ENCODE data around the gene TRPC4AP. TPM values are rescaled to one million over a fixed set of nuclear protein-coding genes. Genes with fewer than 3 reads are reported as not detected.

TRPC4AP gene
- total RNA-seq, 1 donor from 2014 or later: 33.8 TPM

- ATAC-seq (ENCODE audit: poor library complexity): no peak
- DNase-seq: no peak
- intact Hi-C loops (cut with DNase I): no loop called here
These were observed 70.8 kb downstream of the TRPC4AP start for GRCh38 chr20:35021831-35022230.

GRCh38 chr20:35021063-35021462 lies 71.5 kb downstream of the TRPC4AP start:
- DNase-seq (no peak), ATAC-seq (ENCODE audit: poor library complexity) (no peak)
- intact Hi-C loops (cut with DNase I): no loop called here

- ATAC-seq (ENCODE audit: poor library complexity): no peak
- DNase-seq: peak; percentile 28
- intact Hi-C loops (cut with DNase I): no loop called here
These were observed 72.3 kb downstream of the TRPC4AP start for GRCh38 chr20:35020108-35020928.

- ATAC-seq (ENCODE audit: poor library complexity): no peak
- DNase-seq: no peak
- intact Hi-C loops (cut with DNase I): no loop called here
These were observed 73.8 kb downstream of the TRPC4AP start for GRCh38 chr20:35018590-35019371.

- no peak for ATAC-seq (ENCODE audit: poor library complexity)
- intact Hi-C loops (cut with DNase I): no loop called here
- DNase-seq: no peak
These were observed 75.3 kb downstream of the TRPC4AP start for GRCh38 chr20:35017099-35017835.

- no peak for ATAC-seq (ENCODE audit: poor library complexity)
- no peak for DNase-seq
- intact Hi-C loops (cut with DNase I): no loop called here
These were observed 76.8 kb downstream of the TRPC4AP start for GRCh38 chr20:35015863-35016193.

GRCh38 chr20:35014537-35014936 lies 78.1 kb downstream of the TRPC4AP start:
- ATAC-seq (ENCODE audit: poor library complexity) (no peak), DNase-seq (peak; percentile 29)
- intact Hi-C loops (cut with DNase I): no loop called here

GRCh38 chr20:35013421-35014411 lies 78.9 kb downstream of the TRPC4AP start:
- intact Hi-C loops (cut with DNase I): no loop called here
- peak; percentile 30 for DNase-seq
- no peak for ATAC-seq (ENCODE audit: poor library complexity)

GRCh38 chr20:35012227-35013069 lies 80.2 kb downstream of the TRPC4AP start:
- peak; percentile 32 for ATAC-seq (ENCODE audit: poor library complexity)
- peak; percentile 54 for DNase-seq
- intact Hi-C loops (cut with DNase I): no loop called here

- intact Hi-C loops (cut with DNase I): no loop called here
- no peak for ATAC-seq (ENCODE audit: poor library complexity)
These were observed 80.9 kb downstream of the TRPC4AP start for GRCh38 chr20:35011589-35012226.

GRCh38 chr20:35010405-35011192 lies 82.0 kb downstream of the TRPC4AP start:
- intact Hi-C loops (cut with DNase I): no loop called here
- DNase-seq (peak; percentile 22), ATAC-seq (ENCODE audit: poor library complexity) (no peak)

More at GRCh38 chr20:35011589-35012226, 80.9 kb downstream of the TRPC4AP start:
- DNase-seq: no peak

- intact Hi-C loops (cut with DNase I): loop anchor here (5.0 kb wide), 1 partner anchor 137 kb away; the partner anchor contains the start of gene GGT7
- DNase-seq (peak; percentile 33), ATAC-seq (ENCODE audit: poor library complexity) (no peak)
These were observed 82.8 kb downstream of the TRPC4AP start for GRCh38 chr20:35009665-35010328.

GRCh38 chr20:35008411-35009342 lies 83.9 kb downstream of the TRPC4AP start:
- ATAC-seq (ENCODE audit: poor library complexity) (peak; percentile 45), DNase-seq (peak; percentile 74)
- intact Hi-C loops (cut with DNase I): loop anchor here (5.0 kb wide), 1 partner anchor 136 kb away; the partner anchor contains the start of gene GGT7

GRCh38 chr20:35007891-35008290 lies 84.7 kb downstream of the TRPC4AP start:
- intact Hi-C loops (cut with DNase I): loop anchor here (5.0 kb wide), 1 partner anchor 136 kb away; the partner anchor contains the start of gene GGT7
- DNase-seq (peak; percentile 18), ATAC-seq (ENCODE audit: poor library complexity) (no peak)
